ENCODE data around the gene HMX3. TPM values are rescaled to one million over a fixed set of nuclear protein-coding genes. Genes with fewer than 3 reads are reported as not detected.

Gene HMX3
- total and polyA plus RNA-seq, 2 of the 13 experiments (the other 11 are each of a cell fraction or from before 2014, with no cell fraction given), result not detected

GRCh38 chr10:123109466-123109865, 26.3 kb upstream of the HMX3 start:
- no peak overlapping the region for H3K27ac ChIP-seq (ENCODE audit: extremely low read length, insufficient read depth, low read length)
- no peak; the same call in 2 of the 3 replicates for ATAC-seq
- BruUV-seq (replicated peaks), result no TSS peak
- H3K4me2 ChIP-seq (ENCODE audit: low read depth, low read length), result no peak overlapping the region
- no peaks in the 10 kb centered on the region for H3K79me2 ChIP-seq (ENCODE audit: insufficient read depth, low read length)
- 11% methylated on average over 7 of the region's 7 CpGs for WGBS (ENCODE audit: low lambda C conversion rate)
- no peak for DNase-seq (ENCODE audit: low spot score)
- no peaks in the 10 kb centered on the region for H3K36me3 ChIP-seq (replicated peaks in 1 of 2; ENCODE audit: control insufficient read depth in 1 of 2, insufficient read depth in 2 of 2, low read length in 2 of 2)
- H3K27me3 ChIP-seq (ENCODE audit: control insufficient read depth in 1 of 2, insufficient read depth in 2 of 2, low read length in 2 of 2), result peaks cover 0 to 33% of the 10 kb centered on the region in 2 experiments; a peak in 2 of 5 replicates
- ChIA-PET POLR2A (no interaction called here), CTCF (ENCODE audit: low intra/inter-chr PET ratio, low total read pairs) (no interaction called here)
- no peak overlapping the region for H2AFZ ChIP-seq (ENCODE audit: low read length)
- in situ Hi-C loops (cut with HindIII; ENCODE audit: extremely low pct_ligation_motif_present, low pct_unique_long_range_greater_than_20kb) (no loop called here), intact Hi-C loops (cut with micrococcal nuclease; ENCODE audit: unreplicated experiment) (no loop called here)
- H3K9ac ChIP-seq (ENCODE audit: insufficient read depth, low read depth, low read length), result no peak overlapping the region
- H3K9me3 ChIP-seq (ENCODE audit: low read length), result no peaks in the 10 kb centered on the region
- H4K20me1 ChIP-seq (ENCODE audit: insufficient read depth, low read length), result no peaks in the 10 kb centered on the region
- FAIRE-seq, result no peak
- no peak overlapping the region for H3K4me3 ChIP-seq (replicated peaks in 1 of 3; ENCODE audit: insufficient read depth in 1 of 3, low read depth in 2 of 3, low read length in 3 of 3)
- no peaks in the 10 kb centered on the region for H3K4me1 ChIP-seq (ENCODE audit: insufficient read depth, low read length)
- peak; percentile 76 for TF ChIP-seq CEBPB (IDR thresholded peaks at IDR 0.05; ENCODE audit: borderline replicate concordance, low read depth, low read length)
- no peak for TF ChIP-seq ZNF513 (CRISPR knock-in tag; conservative IDR thresholded peaks at IDR 0.05)
- TF ChIP-seq MYPOP (CRISPR knock-in tag; IDR thresholded peaks at IDR 0.05), result no peak
- TF ChIP-seq HDAC6 (IDR thresholded peaks at IDR 0.05; ENCODE audit: low read depth, low read length), result no peak
- no peak for TF ChIP-seq ETS1 (CRISPR knock-in tag; IDR thresholded peaks at IDR 0.05)
- TF ChIP-seq EP300 (IDR thresholded peaks at IDR 0.05; ENCODE audit: low read depth in 2 of 2, low read length in 2 of 2), result peak in 1 of 2 experiments; percentile 16; a peak in 1 of 4 replicates
- TF ChIP-seq EP300 (CRISPR knock-in tag; IDR thresholded peaks at IDR 0.05; ENCODE audit: borderline replicate concordance), result no peak
- peak; percentile 64 for TF ChIP-seq CEBPG (CRISPR knock-in tag; IDR thresholded peaks at IDR 0.05)
- peak in 1 of 2 experiments; percentile 94; a peak in 2 of 4 replicates for TF ChIP-seq ATF4 (CRISPR knock-in tag; IDR thresholded peaks at IDR 0.05)
- no peak for TF ChIP-seq ZBTB40 (IDR thresholded peaks at IDR 0.05)
- no peak for TF ChIP-seq ZBTB40 (CRISPR knock-in tag; IDR thresholded peaks at IDR 0.05)
